GM10248 (cell line): Measurements from ENCODE around the gene TMEM263.

Source experiments
- CTCF ChIA-PET: fragments of 300-600 bp; sonication (Branson Sonifier 250); formaldehyde crosslinking; extraction: SDS; loops from one replicate; lab custom pipeline; 2021; ENCODE audit warnings: antibody characterized with exemption; lab: Yijun Ruan, JAX
- POLR2A ChIA-PET: fragments of 350-650 bp; sonication (Branson Sonifier 250); formaldehyde crosslinking; extraction: SDS; loops from one replicate; lab custom pipeline; 2020; ENCODE audit warnings: antibody characterized with exemption; lab: Yijun Ruan, JAX
- DNase-seq: peaks from one replicate; pipeline ENCODE4 v3.0.0; 2012; ENCODE audit errors: extremely low spot score
- TF ChIP-seq, protein P1 (sequence below): IDR thresholded peaks from 2 replicates; pipeline ENCODE4 v1.5.1; 2012; ENCODE audit warnings: mild to moderate bottlenecking, low read depth; ENCODE audit errors: extremely low read depth, missing control alignments, control extremely low read depth

The TMEM263 gene

DNA sequence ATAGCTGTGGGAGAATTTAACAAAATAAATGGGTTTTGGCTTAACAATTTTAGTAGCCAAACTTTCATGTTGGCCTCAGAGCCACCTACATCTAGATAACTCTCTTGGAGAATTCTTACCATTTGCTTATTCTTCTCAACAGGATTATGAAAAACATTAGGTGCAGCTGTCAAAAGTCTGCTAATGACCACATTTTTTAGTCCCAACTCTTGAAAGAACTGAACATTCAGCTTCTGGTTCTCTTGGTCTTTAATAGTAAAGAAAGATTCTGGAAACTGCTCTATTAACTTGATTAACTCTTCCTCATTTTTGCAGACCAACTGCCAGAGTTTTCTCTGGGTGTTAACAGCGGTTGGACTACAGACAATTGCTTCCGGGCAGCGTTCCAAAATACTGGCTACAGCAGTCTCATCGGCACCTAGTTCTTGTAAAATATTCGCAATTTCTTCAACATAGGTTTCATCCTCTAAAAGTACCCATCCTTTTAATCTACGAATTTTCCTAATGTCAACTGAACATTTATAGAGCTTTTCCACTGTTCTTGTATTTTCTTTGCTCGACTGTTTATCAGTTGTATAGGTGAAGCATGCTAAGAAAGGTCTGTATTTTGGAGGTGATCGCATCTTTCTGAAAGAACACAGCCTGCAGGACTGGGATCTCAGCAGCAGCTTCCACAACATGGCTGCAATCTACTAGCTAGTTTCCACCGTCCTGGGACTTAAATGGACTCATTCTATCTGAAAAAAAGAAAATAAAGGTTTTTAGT, 22.5 kb downstream of the TMEM263 start:
- CTCF ChIA-PET = interaction anchor here (0.6 to 2.3 kb wide), 3 partner anchors 9 to 292 kb away, joined by 3 to 7 read pairs (median 3); no protein-coding TSS in a partner anchor
- POLR2A ChIA-PET = no interaction called here
- DNase-seq = no peak
- TF ChIP-seq, protein P1, sequence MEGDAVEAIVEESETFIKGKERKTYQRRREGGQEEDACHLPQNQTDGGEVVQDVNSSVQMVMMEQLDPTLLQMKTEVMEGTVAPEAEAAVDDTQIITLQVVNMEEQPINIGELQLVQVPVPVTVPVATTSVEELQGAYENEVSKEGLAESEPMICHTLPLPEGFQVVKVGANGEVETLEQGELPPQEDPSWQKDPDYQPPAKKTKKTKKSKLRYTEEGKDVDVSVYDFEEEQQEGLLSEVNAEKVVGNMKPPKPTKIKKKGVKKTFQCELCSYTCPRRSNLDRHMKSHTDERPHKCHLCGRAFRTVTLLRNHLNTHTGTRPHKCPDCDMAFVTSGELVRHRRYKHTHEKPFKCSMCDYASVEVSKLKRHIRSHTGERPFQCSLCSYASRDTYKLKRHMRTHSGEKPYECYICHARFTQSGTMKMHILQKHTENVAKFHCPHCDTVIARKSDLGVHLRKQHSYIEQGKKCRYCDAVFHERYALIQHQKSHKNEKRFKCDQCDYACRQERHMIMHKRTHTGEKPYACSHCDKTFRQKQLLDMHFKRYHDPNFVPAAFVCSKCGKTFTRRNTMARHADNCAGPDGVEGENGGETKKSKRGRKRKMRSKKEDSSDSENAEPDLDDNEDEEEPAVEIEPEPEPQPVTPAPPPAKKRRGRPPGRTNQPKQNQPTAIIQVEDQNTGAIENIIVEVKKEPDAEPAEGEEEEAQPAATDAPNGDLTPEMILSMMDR = no peak

DNA sequence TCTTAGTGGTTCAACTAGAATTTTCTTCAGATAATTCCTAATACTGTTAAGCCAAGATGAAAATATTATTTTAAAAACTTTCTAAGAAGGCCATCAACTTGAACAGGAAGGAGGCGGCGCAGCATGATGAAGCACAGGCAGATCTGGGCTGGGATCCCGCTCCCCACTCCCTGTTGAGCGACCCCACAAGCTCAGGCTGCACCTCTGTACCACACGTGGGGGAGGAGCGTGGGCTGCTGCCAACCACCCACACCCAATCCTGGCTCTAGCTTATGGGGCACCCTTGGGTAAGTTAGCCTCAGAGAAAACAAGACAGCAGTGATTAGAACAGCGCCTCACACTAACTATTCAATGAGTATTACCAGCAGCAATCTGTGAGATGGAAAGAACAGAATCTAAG, 25.2 kb downstream of the TMEM263 start:
- no peak for DNase-seq
- TF ChIP-seq, protein P1 = no peak
- CTCF ChIA-PET = interaction anchor here (1.1 kb wide), 1 partner anchor 10 kb away, joined by 3 read pairs; no protein-coding TSS in a partner anchor
- POLR2A ChIA-PET = no interaction called here

DNA sequence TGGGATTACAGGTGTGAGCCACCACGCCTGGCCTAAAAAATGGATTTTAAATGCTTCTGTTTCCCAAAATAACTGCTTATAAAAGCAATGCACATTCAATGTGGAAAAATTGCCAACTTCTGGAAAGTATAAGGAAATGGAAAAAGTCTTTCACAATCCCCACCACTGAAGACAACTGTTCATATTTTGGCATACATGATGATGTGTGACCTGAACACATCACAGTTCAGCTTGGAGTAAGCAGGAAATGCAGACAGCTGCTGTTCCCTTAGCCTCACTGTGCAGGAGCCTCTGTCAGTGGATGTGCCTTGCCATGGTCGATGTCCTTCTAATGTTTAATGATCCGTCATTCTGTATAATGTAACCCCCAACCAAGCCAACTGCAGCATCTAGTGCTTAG, 26.1 kb downstream of the TMEM263 start:
- CTCF ChIA-PET = no interaction called here
- TF ChIP-seq, protein P1 = no peak
- POLR2A ChIA-PET = no interaction called here
- DNase-seq = no peak

DNA sequence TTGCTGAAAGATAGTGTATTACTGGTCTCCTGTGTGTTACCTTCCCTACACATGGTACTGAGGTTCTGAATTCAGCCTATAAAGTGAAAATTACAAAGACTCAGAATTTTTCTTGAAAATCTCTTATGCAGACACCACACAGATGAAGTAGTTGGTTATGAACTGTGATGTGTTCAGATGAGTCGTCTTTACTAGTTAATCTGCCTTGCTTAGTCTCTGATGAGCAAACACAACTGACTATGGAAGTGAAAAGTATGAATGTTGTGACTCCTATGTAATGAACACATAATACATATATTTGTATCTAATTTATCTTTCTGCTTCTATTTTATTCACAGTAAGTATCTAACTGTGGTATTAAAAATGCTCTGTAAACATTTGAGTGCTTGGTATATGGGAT, 26.5 kb downstream of the TMEM263 start:
- TF ChIP-seq, protein P1 = no peak
- no peak for DNase-seq
- ChIA-PET CTCF (no interaction called here), POLR2A (no interaction called here)

DNA sequence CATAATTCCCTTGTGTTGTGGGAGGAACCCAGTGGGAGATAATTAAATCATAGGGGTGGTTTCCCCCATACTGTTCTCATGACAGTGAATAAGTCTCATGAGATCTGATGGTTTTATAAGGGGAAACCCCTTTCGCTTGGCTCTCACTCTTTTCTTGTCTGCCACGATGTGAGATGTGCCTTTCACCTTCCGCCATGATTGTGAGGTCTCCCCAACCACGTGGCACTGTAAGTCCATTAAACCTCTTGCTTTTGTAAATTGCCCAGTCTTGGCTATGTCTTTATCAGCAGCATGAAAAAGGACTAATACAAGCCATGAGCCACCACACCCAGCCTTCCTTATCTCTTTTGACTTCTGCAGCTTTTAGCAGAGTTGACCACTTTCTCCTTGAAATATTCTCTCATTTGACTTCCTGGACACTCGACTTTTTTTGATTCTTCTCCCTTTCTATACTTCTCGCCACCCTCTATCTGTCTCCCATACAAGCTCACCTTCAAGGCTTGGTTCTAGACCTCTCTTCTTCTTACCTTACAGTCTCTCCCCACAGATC, 29.0 kb downstream of the TMEM263 start:
- DNase-seq = no peak
- ChIA-PET POLR2A (interaction anchor here (1.5 kb wide), 1 partner anchor 29 kb away, joined by 6 read pairs; the partner anchor contains the start of gene TMEM263), CTCF (interaction anchor here (1.0 to 2.0 kb wide), 2 partner anchors 10 to 24 kb away, joined by 3 to 4 read pairs; no protein-coding TSS in a partner anchor)
- TF ChIP-seq, protein P1 = no peak

DNA sequence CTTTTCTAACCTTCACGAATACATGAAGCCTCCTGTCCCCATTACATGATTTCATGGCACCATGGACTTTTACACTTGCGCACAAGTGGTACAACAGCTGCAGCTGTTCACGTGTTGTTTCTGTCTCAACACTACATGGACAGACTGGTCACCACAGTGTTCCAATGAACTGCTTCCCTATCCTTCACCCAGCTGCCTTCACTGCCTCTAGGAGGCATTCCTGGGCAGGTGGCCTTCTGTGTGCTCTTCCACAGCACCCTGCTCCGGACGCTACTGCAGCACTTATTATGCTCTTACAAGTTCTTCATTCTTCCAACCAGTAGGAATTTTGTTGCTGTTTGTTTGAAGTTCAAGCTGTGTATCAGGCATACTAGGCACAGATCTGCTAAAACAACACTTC, 29.8 kb downstream of the TMEM263 start:
- ChIA-PET POLR2A (no interaction called here), CTCF (interaction anchor here (2.0 kb wide), 1 partner anchor 9 kb away, joined by 4 read pairs; no protein-coding TSS in a partner anchor)
- no peak for DNase-seq
- TF ChIP-seq, protein P1 = no peak
